ENCODE data around the gene CNNM3. TPM values are rescaled to one million over a fixed set of nuclear protein-coding genes. Genes with fewer than 3 reads are reported as not detected.

CNNM3 gene
- total RNA-seq, 1 experiment from 2014 or later, result 34.0 TPM

DNA sequence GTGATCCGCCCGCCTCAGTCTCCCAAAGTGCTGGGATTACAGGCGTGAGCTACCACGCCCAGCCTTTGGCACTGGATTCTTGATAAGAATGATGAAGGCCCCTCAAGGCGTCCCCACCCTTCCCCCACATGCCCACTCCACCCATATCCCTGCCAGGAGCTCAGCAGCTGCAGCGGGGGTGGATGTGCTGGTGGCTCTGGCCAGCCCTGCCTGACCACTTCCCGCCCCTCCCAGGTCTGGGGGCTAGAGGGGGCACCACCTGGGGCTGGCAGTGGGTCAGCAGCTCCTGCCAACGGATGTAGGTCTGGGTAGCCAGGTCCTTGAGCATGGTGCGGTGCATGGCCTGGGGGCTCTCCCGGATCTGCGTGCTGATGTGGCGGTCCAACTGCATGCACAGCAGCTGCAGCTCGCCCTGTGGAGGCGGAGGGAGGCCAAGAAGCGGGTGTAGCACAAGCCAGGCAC is 61.6 kb downstream of the CNNM3 start:
- BruUV-seq (replicated peaks), result no TSS peak
- TF ChIP-seq, protein P1, sequence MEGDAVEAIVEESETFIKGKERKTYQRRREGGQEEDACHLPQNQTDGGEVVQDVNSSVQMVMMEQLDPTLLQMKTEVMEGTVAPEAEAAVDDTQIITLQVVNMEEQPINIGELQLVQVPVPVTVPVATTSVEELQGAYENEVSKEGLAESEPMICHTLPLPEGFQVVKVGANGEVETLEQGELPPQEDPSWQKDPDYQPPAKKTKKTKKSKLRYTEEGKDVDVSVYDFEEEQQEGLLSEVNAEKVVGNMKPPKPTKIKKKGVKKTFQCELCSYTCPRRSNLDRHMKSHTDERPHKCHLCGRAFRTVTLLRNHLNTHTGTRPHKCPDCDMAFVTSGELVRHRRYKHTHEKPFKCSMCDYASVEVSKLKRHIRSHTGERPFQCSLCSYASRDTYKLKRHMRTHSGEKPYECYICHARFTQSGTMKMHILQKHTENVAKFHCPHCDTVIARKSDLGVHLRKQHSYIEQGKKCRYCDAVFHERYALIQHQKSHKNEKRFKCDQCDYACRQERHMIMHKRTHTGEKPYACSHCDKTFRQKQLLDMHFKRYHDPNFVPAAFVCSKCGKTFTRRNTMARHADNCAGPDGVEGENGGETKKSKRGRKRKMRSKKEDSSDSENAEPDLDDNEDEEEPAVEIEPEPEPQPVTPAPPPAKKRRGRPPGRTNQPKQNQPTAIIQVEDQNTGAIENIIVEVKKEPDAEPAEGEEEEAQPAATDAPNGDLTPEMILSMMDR (IDR thresholded peaks at IDR 0.05), result no peak
- TF ChIP-seq POLR2AphosphoS5 (IDR thresholded peaks at IDR 0.05; ENCODE audit: low read depth, low read length) (no peak), TCF7L2 (IDR thresholded peaks at IDR 0.05; ENCODE audit: low read depth, low read length) (no peak), SIN3A (IDR thresholded peaks at IDR 0.05; ENCODE audit: borderline replicate concordance, insufficient read depth, low read depth, low read length) (no peak)
- TF ChIP-seq, protein P2, sequence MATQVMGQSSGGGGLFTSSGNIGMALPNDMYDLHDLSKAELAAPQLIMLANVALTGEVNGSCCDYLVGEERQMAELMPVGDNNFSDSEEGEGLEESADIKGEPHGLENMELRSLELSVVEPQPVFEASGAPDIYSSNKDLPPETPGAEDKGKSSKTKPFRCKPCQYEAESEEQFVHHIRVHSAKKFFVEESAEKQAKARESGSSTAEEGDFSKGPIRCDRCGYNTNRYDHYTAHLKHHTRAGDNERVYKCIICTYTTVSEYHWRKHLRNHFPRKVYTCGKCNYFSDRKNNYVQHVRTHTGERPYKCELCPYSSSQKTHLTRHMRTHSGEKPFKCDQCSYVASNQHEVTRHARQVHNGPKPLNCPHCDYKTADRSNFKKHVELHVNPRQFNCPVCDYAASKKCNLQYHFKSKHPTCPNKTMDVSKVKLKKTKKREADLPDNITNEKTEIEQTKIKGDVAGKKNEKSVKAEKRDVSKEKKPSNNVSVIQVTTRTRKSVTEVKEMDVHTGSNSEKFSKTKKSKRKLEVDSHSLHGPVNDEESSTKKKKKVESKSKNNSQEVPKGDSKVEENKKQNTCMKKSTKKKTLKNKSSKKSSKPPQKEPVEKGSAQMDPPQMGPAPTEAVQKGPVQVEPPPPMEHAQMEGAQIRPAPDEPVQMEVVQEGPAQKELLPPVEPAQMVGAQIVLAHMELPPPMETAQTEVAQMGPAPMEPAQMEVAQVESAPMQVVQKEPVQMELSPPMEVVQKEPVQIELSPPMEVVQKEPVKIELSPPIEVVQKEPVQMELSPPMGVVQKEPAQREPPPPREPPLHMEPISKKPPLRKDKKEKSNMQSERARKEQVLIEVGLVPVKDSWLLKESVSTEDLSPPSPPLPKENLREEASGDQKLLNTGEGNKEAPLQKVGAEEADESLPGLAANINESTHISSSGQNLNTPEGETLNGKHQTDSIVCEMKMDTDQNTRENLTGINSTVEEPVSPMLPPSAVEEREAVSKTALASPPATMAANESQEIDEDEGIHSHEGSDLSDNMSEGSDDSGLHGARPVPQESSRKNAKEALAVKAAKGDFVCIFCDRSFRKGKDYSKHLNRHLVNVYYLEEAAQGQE (IDR thresholded peaks at IDR 0.05; ENCODE audit: insufficient read depth in 1 of 2, low read depth in 2 of 2, low read length in 1 of 2), result no peak
- H3K4me1 ChIP-seq (ENCODE audit: control insufficient read depth, insufficient read depth, low read length), result peaks cover 10% of the 10 kb centered on the region; the same call in 1 of the 2 replicates
- intact Hi-C loops (cut with micrococcal nuclease; ENCODE audit: unreplicated experiment) (no loop called here), in situ Hi-C loops (cut with HindIII; ENCODE audit: low pct_unique_long_range_greater_than_20kb, low sequenced_read_pairs) (no loop called here)
- ATAC-seq (no peak), DNase-seq (ENCODE audit: low read depth, low spot score) (no peak)
- H3K4me3 ChIP-seq (ENCODE audit: low read depth in 2 of 2, low read length in 2 of 2), result no peak overlapping the region
- H3K27ac ChIP-seq (ENCODE audit: low read length), result no peak overlapping the region
- H3K9me3 ChIP-seq (ENCODE audit: control insufficient read depth, insufficient read depth, low read depth, low read length), result no peaks in the 10 kb centered on the region
- CTCF ChIA-PET, result interaction anchor here (0.6 to 1.0 kb wide), 2 partner anchors 8 to 9 kb away, joined by 3 read pairs; no protein-coding TSS in a partner anchor
- no peaks in the 10 kb centered on the region for H3K36me3 ChIP-seq (ENCODE audit: control insufficient read depth, insufficient read depth, low read length)
- H3K27me3 ChIP-seq (ENCODE audit: control insufficient read depth, insufficient read depth, low read length), result no peaks in the 10 kb centered on the region
- POLR2A ChIA-PET, result no interaction called here

DNA sequence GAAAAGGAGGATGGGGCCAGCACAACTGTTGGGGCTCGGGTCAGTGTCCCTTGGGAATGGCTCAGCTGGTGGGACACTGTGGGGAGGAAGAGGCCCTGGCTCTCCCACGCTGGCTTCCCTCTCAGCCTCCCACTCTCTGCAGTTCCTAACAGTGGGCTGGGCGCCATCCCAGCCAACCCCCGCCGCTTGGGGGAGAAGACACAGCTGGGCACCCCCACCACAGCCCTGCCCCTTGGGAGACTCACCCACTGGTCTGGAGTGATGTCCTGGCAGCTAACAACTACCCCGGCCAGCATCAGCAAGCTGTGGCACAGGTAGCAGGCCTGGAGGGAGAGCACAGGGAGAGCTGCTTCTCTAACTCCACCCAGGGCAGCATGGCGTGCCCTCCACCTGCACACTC is 62.1 kb downstream of the CNNM3 start:
- TF ChIP-seq TCF7L2 (IDR thresholded peaks at IDR 0.05; ENCODE audit: low read depth, low read length) (no peak), POLR2AphosphoS5 (IDR thresholded peaks at IDR 0.05; ENCODE audit: low read depth, low read length) (no peak), SIN3A (IDR thresholded peaks at IDR 0.05; ENCODE audit: borderline replicate concordance, insufficient read depth, low read depth, low read length) (no peak)
- TF ChIP-seq, protein P1 (IDR thresholded peaks at IDR 0.05), result no peak
- TF ChIP-seq, protein P2 (IDR thresholded peaks at IDR 0.05; ENCODE audit: insufficient read depth in 1 of 2, low read depth in 2 of 2, low read length in 1 of 2), result no peak
- no peak for ATAC-seq
- Histone ChIP-seq H3K4me1 (ENCODE audit: control insufficient read depth, insufficient read depth, low read length) (peaks cover 9% of the 10 kb centered on the region; the same call in 1 of the 2 replicates), H3K4me3 (ENCODE audit: low read depth in 2 of 2, low read length in 2 of 2) (no peak overlapping the region), H3K36me3 (ENCODE audit: control insufficient read depth, insufficient read depth, low read length) (no peaks in the 10 kb centered on the region), H3K9me3 (ENCODE audit: control insufficient read depth, insufficient read depth, low read depth, low read length) (no peaks in the 10 kb centered on the region), H3K27ac (ENCODE audit: low read length) (no peak overlapping the region), H3K27me3 (ENCODE audit: control insufficient read depth, insufficient read depth, low read length) (no peaks in the 10 kb centered on the region)
- in situ Hi-C loops (cut with HindIII; ENCODE audit: low pct_unique_long_range_greater_than_20kb, low sequenced_read_pairs), result no loop called here
- no TSS peak for BruUV-seq (replicated peaks)
- POLR2A ChIA-PET, result no interaction called here
- intact Hi-C loops (cut with micrococcal nuclease; ENCODE audit: unreplicated experiment), result no loop called here
- DNase-seq (ENCODE audit: low read depth, low spot score), result no peak
- CTCF ChIA-PET, result interaction anchor here (0.6 to 1.0 kb wide), 2 partner anchors 9 to 10 kb away, joined by 3 read pairs; no protein-coding TSS in a partner anchor
